Left cardiac atrium (tissue), 4 donors: ENCODE measurements around the gene OSBP2. TPM values are rescaled to one million over a fixed set of nuclear protein-coding genes. Genes with fewer than 3 reads are reported as not detected.
A peak's percentile ranks its signal among the peaks of the same experiment; 100 is the strongest.
"Not testable (repeated sequence)": the region's sequence is repeated elsewhere in the genome, so short reads cannot be mapped to it uniquely, and the experiment has no call there.

Experiments
- ATAC-seq, 2 donors: fragments of 200-7000 bp; cut with Tn5 transposase; one replicate each; pipeline ENCODE4 v1.9.1; 2020; ENCODE audit warnings: mild to moderate bottlenecking in 2 of 2, moderate library complexity in 2 of 2
- DNase-seq: peaks from one replicate; pipeline ENCODE4 v3.0.0-alpha.2; 2020
- intact Hi-C, 2 donors: fragments of 100-400 bp; cut with DNase I; formaldehyde crosslinking; loops; one replicate each; pipeline versions ENCODE4 v1.14.1 to v1.15.1; 2022 to 2023
- total RNA-seq, 2 donors: library from RNA; stranded (reverse); fragmentation: NEBNext Ultra II Directional; extraction: Animal tissue kit (Norgen Biotek cat#: 25700); gene quantifications; one replicate each; pipeline ENCODE4 v1.2.1, GENCODE V29; 2021
- donor health status: DM: no; HTN: yes; CAD: no.
- donor health status: DM: no; HTN: yes; CAD: no; lungs with severe emphysema.
- donor health status: DM: yes; HTN: yes; CAD: no.
- donor health status: Dilated cardiomyopathy.

OSBP2 gene
- total RNA-seq, 2 donors from 2014 or later, result 4.9 to 11.6 TPM

- ATAC-seq (no peak), DNase-seq (no peak)
- intact Hi-C loops, result no loop called here
Observed at GRCh38 chr22:30675436-30675835, 19.2 kb upstream of the OSBP2 start.

- intact Hi-C loops, ATAC-seq, DNase-seq: not testable (repeated sequence)
Observed at GRCh38 chr22:30676565-30676964, 18.1 kb upstream of the OSBP2 start.

GRCh38 chr22:30679895-30680690 lies 14.6 kb upstream of the OSBP2 start:
- intact Hi-C loops, ATAC-seq, DNase-seq: not testable (repeated sequence)

GRCh38 chr22:30680991-30681770 lies 13.5 kb upstream of the OSBP2 start:
- ATAC-seq, result peak in 1 of 2 donors; percentile 65
- intact Hi-C loops, result no loop called here
- DNase-seq, result no peak

- DNase-seq (no peak), ATAC-seq (no peak)
- intact Hi-C loops, result no loop called here
Observed at GRCh38 chr22:30681831-30682230, 12.8 kb upstream of the OSBP2 start.

- intact Hi-C loops, result no loop called here
- ATAC-seq, result no peak
- no peak for DNase-seq
Observed at GRCh38 chr22:30685178-30685577, 9.5 kb upstream of the OSBP2 start.

GRCh38 chr22:30687358-30687757 lies 7.3 kb upstream of the OSBP2 start:
- intact Hi-C loops, result no loop called here

GRCh38 chr22:30689622-30690021 lies 5.1 kb upstream of the OSBP2 start:
- DNase-seq (no peak), ATAC-seq (no peak)
- intact Hi-C loops, result no loop called here

More at GRCh38 chr22:30687358-30687757, 7.3 kb upstream of the OSBP2 start:
- no peak for ATAC-seq
- DNase-seq, result no peak

- ATAC-seq, result no peak
Observed at GRCh38 chr22:30691204-30691603, 3.5 kb upstream of the OSBP2 start.

GRCh38 chr22:30694171-30694639 lies 469 bp upstream of the OSBP2 start:
- DNase-seq, result peak; percentile 48
- intact Hi-C loops, result no loop called here
- ATAC-seq, result peak; percentile 62 to 76

More at GRCh38 chr22:30691204-30691603, 3.5 kb upstream of the OSBP2 start:
- DNase-seq, result no peak
- intact Hi-C loops, result no loop called here

GRCh38 chr22:30695351-30695851 lies 727 bp downstream of the OSBP2 start:
- DNase-seq, result no peak
- intact Hi-C loops, result no loop called here
- ATAC-seq, result no peak

- ATAC-seq (no peak), DNase-seq (no peak)
- intact Hi-C loops, result no loop called here
Observed at GRCh38 chr22:30695871-30696655, 1.4 kb downstream of the OSBP2 start.

GRCh38 chr22:30697975-30698374 lies 3.3 kb downstream of the OSBP2 start:
- DNase-seq (no peak), ATAC-seq (no peak)
- intact Hi-C loops, result no loop called here

- ATAC-seq (peak in 1 of 2 donors; percentile 92), DNase-seq (no peak)
- intact Hi-C loops, result no loop called here
Observed at GRCh38 chr22:30701872-30702271, 7.2 kb downstream of the OSBP2 start.

GRCh38 chr22:30702856-30703255 lies 8.2 kb downstream of the OSBP2 start:
- intact Hi-C loops, result no loop called here
- ATAC-seq (no peak), DNase-seq (no peak)

GRCh38 chr22:30704978-30705377 lies 10.3 kb downstream of the OSBP2 start:
- intact Hi-C loops, result no loop called here
- ATAC-seq (no peak), DNase-seq (no peak)

- intact Hi-C loops, result no loop called here
- ATAC-seq (no peak), DNase-seq (no peak)
Observed at GRCh38 chr22:30705710-30706651, 11.3 kb downstream of the OSBP2 start.

- intact Hi-C loops, result not testable (repeated sequence)
Observed at GRCh38 chr22:30709980-30710379, 15.3 kb downstream of the OSBP2 start.

More at GRCh38 chr22:30709980-30710379, 15.3 kb downstream of the OSBP2 start:
- ATAC-seq, DNase-seq: not testable (repeated sequence)
